GM10266 (cell line): ENCODE measurements around the gene FHIP1B.

ENCODE experiments used
- DNase-seq: peaks from one replicate; pipeline ENCODE4 v3.0.0; 2012; ENCODE audit errors: extremely low spot score
- CTCF ChIP-seq: IDR thresholded peaks from 2 replicates; pipeline ENCODE4 v1.5.1; 2012; ENCODE audit warnings: mild to moderate bottlenecking, low read depth; ENCODE audit not compliant: control insufficient read depth, insufficient read depth; ENCODE audit errors: missing control alignments

FHIP1B gene

GRCh38 chr11:6201481-6201880 lies 33.0 kb downstream of the FHIP1B start:
- TF ChIP-seq CTCF: no peak
- DNase-seq: no peak

- DNase-seq: no peak
- TF ChIP-seq CTCF: no peak
These were observed 33.5 kb downstream of the FHIP1B start for GRCh38 chr11:6200975-6201374.

GRCh38 chr11:6199174-6199810 lies 35.1 kb downstream of the FHIP1B start, which contains the start of gene OR52W1:
Gene OR52W1 (plus strand): TSS chr11:6199224. CDS start chr11:6199224, 0 bp downstream.
- DNase-seq: no peak
- no peak for TF ChIP-seq CTCF

- no peak for TF ChIP-seq CTCF
- no peak for DNase-seq
These were observed 36.8 kb downstream of the FHIP1B start for GRCh38 chr11:6197466-6198200.

GRCh38 chr11:6196396-6196795 lies 38.0 kb downstream of the FHIP1B start:
- no peak for TF ChIP-seq CTCF
- no peak for DNase-seq

GRCh38 chr11:6194065-6194581 lies 40.3 kb downstream of the FHIP1B start:
- no peak for DNase-seq

More at GRCh38 chr11:6194065-6194581, 40.3 kb downstream of the FHIP1B start:
- TF ChIP-seq CTCF: no peak
